ENCODE results near the gene HOXD12. TPM values are rescaled to one million over a fixed set of nuclear protein-coding genes. Genes with fewer than 3 reads are reported as not detected.
A peak's percentile ranks its signal among the peaks of the same experiment; 100 is the strongest.

The HOXD12 gene
- total and polyA plus RNA-seq, 2 experiments from 2014 or later = not detected

DNA sequence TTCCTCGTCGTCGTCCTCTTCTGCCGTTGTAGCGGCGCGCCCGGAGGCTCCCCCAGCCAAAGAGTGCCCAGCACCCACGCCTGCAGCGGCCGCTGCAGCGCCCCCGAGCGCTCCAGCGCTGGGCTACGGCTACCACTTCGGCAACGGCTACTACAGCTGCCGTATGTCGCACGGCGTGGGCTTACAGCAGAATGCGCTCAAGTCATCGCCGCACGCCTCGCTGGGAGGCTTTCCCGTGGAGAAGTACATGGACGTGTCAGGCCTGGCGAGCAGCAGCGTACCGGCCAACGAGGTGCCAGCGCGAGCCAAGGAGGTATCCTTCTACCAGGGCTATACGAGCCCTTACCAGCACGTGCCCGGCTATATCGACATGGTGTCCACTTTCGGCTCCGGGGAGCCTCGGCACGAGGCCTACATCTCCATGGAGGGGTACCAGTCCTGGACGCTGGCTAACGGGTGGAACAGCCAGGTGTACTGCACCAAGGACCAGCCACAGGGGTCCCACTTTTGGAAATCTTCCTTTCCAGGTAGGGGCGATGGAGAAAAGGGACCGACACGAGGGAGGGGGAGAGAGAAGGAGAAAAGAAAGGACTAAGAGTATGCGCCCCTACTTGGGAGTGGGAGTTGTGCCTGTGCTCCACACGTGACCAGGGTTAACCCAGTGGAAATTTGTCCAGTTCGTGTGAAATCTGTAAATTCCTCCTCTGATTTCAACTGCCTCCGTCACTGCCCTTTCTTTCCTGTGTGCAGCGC, 6.3 kb upstream of the HOXD12 start:
- peaks cover 94% of the 10 kb centered on the region for H3K27me3 ChIP-seq (ENCODE audit: insufficient read depth)
- no peak overlapping the region for H3K27ac Mint-ChIP-seq
- peak overlapping the region; percentile 76 for H3K4me2 ChIP-seq
- no peaks in the 10 kb centered on the region; the same call in 2 of the 3 replicates for H3K36me3 Mint-ChIP-seq (ENCODE audit: low read depth)
- DNase-seq (ENCODE audit: low spot score) = no peak
- H3K36me3 ChIP-seq (ENCODE audit: insufficient read depth) = no peaks in the 10 kb centered on the region
- H3K79me2 ChIP-seq (replicated peaks; ENCODE audit: insufficient read depth) = no peaks in the 10 kb centered on the region
- peaks cover 39% of the 10 kb centered on the region for H3K4me1 Mint-ChIP-seq
- H3K9me3 Mint-ChIP-seq = peaks cover 4% of the 10 kb centered on the region; the same call in 2 of the 3 replicates
- peak; percentile 1; the same call in 1 of the 3 replicates for ATAC-seq
- H3K9me2 ChIP-seq (ENCODE audit: insufficient read depth) = no peaks in the 10 kb centered on the region
- H3K4me3 ChIP-seq = peak overlapping the region; percentile 47
- H4K20me1 ChIP-seq (replicated peaks; ENCODE audit: insufficient read depth) = peaks cover 33% of the 10 kb centered on the region
- H3K4me1 ChIP-seq (ENCODE audit: insufficient read depth) = peaks cover 49% of the 10 kb centered on the region
- H3F3A ChIP-seq (replicated peaks; ENCODE audit: low read depth) = peaks cover 47% of the 10 kb centered on the region
- H3K27me3 Mint-ChIP-seq (ENCODE audit: insufficient read depth, low read depth, poor library complexity) = peaks cover 95% of the 10 kb centered on the region
- peak overlapping the region; percentile 54 for H3K4me3 Mint-ChIP-seq
- H2AFZ ChIP-seq = peak overlapping the region; percentile 38; the same call in 1 of the 2 replicates
- TF ChIP-seq STAT1 (IDR thresholded peaks at IDR 0.05; ENCODE audit: unreplicated experiment) (no peak), EZH2phosphoT487 (IDR thresholded peaks at IDR 0.05; ENCODE audit: unreplicated experiment) (peak; percentile 53), EZH2 (IDR thresholded peaks at IDR 0.05; ENCODE audit: low read depth, unreplicated experiment) (peak; percentile 73), CTCF (conservative IDR thresholded peaks at IDR 0.05; ENCODE audit: low read depth in 2 of 2) (peak in 1 of 2 experiments; percentile 20; a peak in 1 of 4 replicates)
- H3K27ac ChIP-seq (ENCODE audit: low read depth) = no peak overlapping the region

GRCh38 chr2:176093898-176094249, 5.7 kb upstream of the HOXD12 start:
- H3K79me2 ChIP-seq (replicated peaks; ENCODE audit: insufficient read depth) = no peaks in the 10 kb centered on the region
- H3K36me3 ChIP-seq (ENCODE audit: insufficient read depth) = no peaks in the 10 kb centered on the region
- Mint-ChIP-seq H3K36me3 (ENCODE audit: low read depth) (no peaks in the 10 kb centered on the region; the same call in 2 of the 3 replicates), H3K27me3 (ENCODE audit: insufficient read depth, low read depth, poor library complexity) (peaks cover 95% of the 10 kb centered on the region), H3K27ac (no peak overlapping the region), H3K4me1 (peaks cover 40% of the 10 kb centered on the region), H3K9me3 (peaks cover 4% of the 10 kb centered on the region; the same call in 2 of the 3 replicates), H3K4me3 (peak overlapping the region; percentile 54; the same call in 1 of the 3 replicates)
- H3K4me2 ChIP-seq = no peak overlapping the region
- H3F3A ChIP-seq (replicated peaks; ENCODE audit: low read depth) = peaks cover 47% of the 10 kb centered on the region
- H3K4me1 ChIP-seq (ENCODE audit: insufficient read depth) = peaks cover 50% of the 10 kb centered on the region
- peaks cover 94% of the 10 kb centered on the region for H3K27me3 ChIP-seq (ENCODE audit: insufficient read depth)
- no peak for DNase-seq (ENCODE audit: low spot score)
- H3K4me3 ChIP-seq = peak overlapping the region; percentile 47; the same call in 1 of the 2 replicates
- no peak for ATAC-seq
- H2AFZ ChIP-seq = no peak overlapping the region
- H3K27ac ChIP-seq (ENCODE audit: low read depth) = no peak overlapping the region
- no peaks in the 10 kb centered on the region for H3K9me2 ChIP-seq (ENCODE audit: insufficient read depth)
- peaks cover 35% of the 10 kb centered on the region for H4K20me1 ChIP-seq (replicated peaks; ENCODE audit: insufficient read depth)
- TF ChIP-seq EZH2 (IDR thresholded peaks at IDR 0.05; ENCODE audit: low read depth, unreplicated experiment) (peak; percentile 90), CREB1 (CRISPR knock-in tag; IDR thresholded peaks at IDR 0.05; ENCODE audit: low read depth) (no peak)

DNA sequence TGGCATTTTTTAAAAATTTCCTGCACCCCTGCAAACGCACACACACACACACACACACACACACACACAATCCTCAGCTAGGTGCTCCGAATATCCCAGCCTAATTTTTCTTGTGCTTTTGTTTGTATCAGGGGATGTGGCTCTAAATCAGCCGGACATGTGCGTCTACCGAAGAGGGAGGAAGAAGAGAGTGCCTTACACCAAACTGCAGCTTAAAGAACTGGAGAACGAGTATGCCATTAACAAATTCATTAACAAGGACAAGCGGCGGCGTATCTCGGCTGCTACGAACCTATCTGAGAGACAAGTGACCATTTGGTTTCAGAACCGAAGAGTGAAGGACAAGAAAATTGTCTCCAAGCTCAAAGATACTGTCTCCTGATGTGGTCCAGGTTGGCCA, 5.2 kb upstream of the HOXD12 start:
- H3K4me1 ChIP-seq (ENCODE audit: insufficient read depth) = peaks cover 50% of the 10 kb centered on the region
- no peaks in the 10 kb centered on the region for H3K9me2 ChIP-seq (ENCODE audit: insufficient read depth)
- H3K36me3 Mint-ChIP-seq (ENCODE audit: low read depth) = no peaks in the 10 kb centered on the region; the same call in 2 of the 3 replicates
- DNase-seq (ENCODE audit: low spot score) (no peak), ATAC-seq (no peak)
- H3K79me2 ChIP-seq (replicated peaks; ENCODE audit: insufficient read depth) = no peaks in the 10 kb centered on the region
- H3K4me1 Mint-ChIP-seq = peaks cover 44% of the 10 kb centered on the region
- peaks cover 47% of the 10 kb centered on the region for H3F3A ChIP-seq (replicated peaks; ENCODE audit: low read depth)
- H3K4me3 Mint-ChIP-seq = no peak overlapping the region
- no peak overlapping the region for H3K27ac ChIP-seq (ENCODE audit: low read depth)
- H3K27me3 ChIP-seq (ENCODE audit: insufficient read depth) = peaks cover 94% of the 10 kb centered on the region
- no peaks in the 10 kb centered on the region for H3K36me3 ChIP-seq (ENCODE audit: insufficient read depth)
- H3K4me3 ChIP-seq = no peak overlapping the region
- no peak overlapping the region for H2AFZ ChIP-seq
- H4K20me1 ChIP-seq (replicated peaks; ENCODE audit: insufficient read depth) = peaks cover 38% of the 10 kb centered on the region
- H3K9me3 Mint-ChIP-seq = peaks cover 4% of the 10 kb centered on the region; the same call in 2 of the 3 replicates
- TF ChIP-seq STAT1 (IDR thresholded peaks at IDR 0.05; ENCODE audit: unreplicated experiment) (no peak), EZH2 (IDR thresholded peaks at IDR 0.05; ENCODE audit: low read depth, unreplicated experiment) (peak; percentile 57)
- no peak overlapping the region for H3K27ac Mint-ChIP-seq
- peaks cover 95% of the 10 kb centered on the region for H3K27me3 Mint-ChIP-seq (ENCODE audit: insufficient read depth, low read depth, poor library complexity)
- H3K4me2 ChIP-seq = no peak overlapping the region
